Muscle layer of duodenum (tissue), 2 donors: ENCODE measurements around the gene CTBP1.
A peak's percentile ranks its signal among the peaks of the same experiment; 100 is the strongest.
"Not testable (repeated sequence)": the region's sequence is repeated elsewhere in the genome, so short reads cannot be mapped to it uniquely, and the experiment has no call there.

Experiments
- H3K27ac ChIP-seq: one replicate; pipeline ENCODE4 v1.7.0; 2013; ENCODE audit warnings: mild to moderate bottlenecking, low read length
- H3K27me3 ChIP-seq: one replicate; pipeline ENCODE4 v1.7.0; 2013; ENCODE audit warnings: low read depth, mild to moderate bottlenecking, control low read depth, low read length
- H3K36me3 ChIP-seq, 2 donors: one replicate each; pipeline ENCODE4 v1.7.0; 2013; ENCODE audit warnings: low read length in 2 of 2, control low read depth in 1 of 2, mild to moderate bottlenecking in 1 of 2; ENCODE audit not compliant: insufficient read depth in 2 of 2, control insufficient read depth in 1 of 2
- H3K4me1 ChIP-seq, 2 donors: one replicate each; pipeline ENCODE4 v1.7.0; 2013; ENCODE audit warnings: low read length in 2 of 2, mild to moderate bottlenecking in 2 of 2, control low read depth in 1 of 2, moderate library complexity in 1 of 2; ENCODE audit not compliant: insufficient read depth in 2 of 2, control insufficient read depth in 1 of 2
- H3K4me3 ChIP-seq, 2 donors: one replicate each; pipeline ENCODE4 v1.7.0; 2013; ENCODE audit warnings: low read length in 2 of 2, low read depth in 1 of 2, mild to moderate bottlenecking in 1 of 2
- H3K9me3 ChIP-seq, 2 donors: one replicate each; pipeline ENCODE4 v1.7.0; 2013; ENCODE audit warnings: low read length in 2 of 2, control low read depth in 1 of 2, mild to moderate bottlenecking in 1 of 2; ENCODE audit not compliant: control insufficient read depth in 1 of 2
- donor health status: healthy.

CTBP1 gene

GRCh38 chr4:1292703-1293011, 43.7 kb upstream of the CTBP1 start:
- H3K27me3 ChIP-seq, H3K4me3 ChIP-seq, H3K27ac ChIP-seq, H3K9me3 ChIP-seq: not testable (repeated sequence)
- Histone ChIP-seq H3K4me1 (peaks cover 3 to 51% of the 10 kb centered on the region in 2 donors), H3K36me3 (peaks cover 3 to 13% of the 10 kb centered on the region in 2 donors)

GRCh38 chr4:1291996-1292702, 43.2 kb upstream of the CTBP1 start:
- H3K27ac ChIP-seq = no peak overlapping the region
- no peak overlapping the region for H3K4me3 ChIP-seq
- no peaks in the 10 kb centered on the region for H3K27me3 ChIP-seq
- H3K9me3 ChIP-seq = no peaks in the 10 kb centered on the region
- H3K36me3 ChIP-seq = peaks cover 0 to 8% of the 10 kb centered on the region in 2 donors
- H3K4me1 ChIP-seq = peaks cover 3 to 51% of the 10 kb centered on the region in 2 donors

GRCh38 chr4:1291091-1291490, 42.2 kb upstream of the CTBP1 start:
- Histone ChIP-seq H3K27ac (peak overlapping the region; percentile 82), H3K4me1 (peaks cover 3 to 51% of the 10 kb centered on the region in 2 donors), H3K9me3 (no peaks in the 10 kb centered on the region), H3K36me3 (no peaks in the 10 kb centered on the region), H3K27me3 (no peaks in the 10 kb centered on the region), H3K4me3 (peak overlapping the region; percentile 73 to 80)

- H3K4me1 ChIP-seq = peaks cover 3 to 50% of the 10 kb centered on the region in 2 donors
Observed at GRCh38 chr4:1290165-1290977, 41.4 kb upstream of the CTBP1 start.

GRCh38 chr4:1289207-1290164, 40.6 kb upstream of the CTBP1 start, which contains the start of gene MAEA:
MAEA (plus strand) TSS chr4:1289891; CDS start chr4:1289914, 23 bp downstream.
- H3K27ac ChIP-seq = peak within 1 kb of the TSS; percentile 82
- H3K36me3 ChIP-seq = no peaks in the 10 kb centered on the region
- H3K9me3 ChIP-seq = no peaks in the 10 kb centered on the region
- H3K4me1 ChIP-seq = peaks cover 3 to 42% of the 10 kb centered on the region in 2 donors
- no peaks in the 10 kb centered on the region for H3K27me3 ChIP-seq
- H3K4me3 ChIP-seq = peak within 1 kb of the TSS; percentile 73 to 80

More at GRCh38 chr4:1290165-1290977, 41.4 kb upstream of the CTBP1 start:
- Histone ChIP-seq H3K9me3 (no peaks in the 10 kb centered on the region), H3K27me3 (no peaks in the 10 kb centered on the region), H3K4me3 (peak overlapping the region; percentile 73 to 80), H3K36me3 (no peaks in the 10 kb centered on the region), H3K27ac (peak overlapping the region; percentile 82)

GRCh38 chr4:1288786-1289185, 39.9 kb upstream of the CTBP1 start:
- Histone ChIP-seq H3K27ac (peak overlapping the region; percentile 51), H3K4me1 (peaks cover 3 to 35% of the 10 kb centered on the region in 2 donors), H3K27me3 (no peaks in the 10 kb centered on the region), H3K4me3 (peak overlapping the region; percentile 73 to 80), H3K9me3 (no peaks in the 10 kb centered on the region), H3K36me3 (no peaks in the 10 kb centered on the region)

- Histone ChIP-seq H3K4me3 (no peak overlapping the region), H3K4me1 (peaks cover 3 to 11% of the 10 kb centered on the region in 2 donors), H3K36me3 (no peaks in the 10 kb centered on the region), H3K27me3 (no peaks in the 10 kb centered on the region), H3K27ac (no peak overlapping the region), H3K9me3 (no peaks in the 10 kb centered on the region)
Observed at GRCh38 chr4:1285790-1286553, 37.0 kb upstream of the CTBP1 start.

- Histone ChIP-seq H3K36me3 (no peaks in the 10 kb centered on the region), H3K4me3 (no peak overlapping the region), H3K4me1 (peaks cover 3 to 4% of the 10 kb centered on the region in 2 donors), H3K27me3 (no peaks in the 10 kb centered on the region), H3K9me3 (no peaks in the 10 kb centered on the region), H3K27ac (no peak overlapping the region)
Observed at GRCh38 chr4:1285151-1285789, 36.3 kb upstream of the CTBP1 start.

- Histone ChIP-seq H3K36me3 (no peaks in the 10 kb centered on the region), H3K27ac (no peak overlapping the region), H3K9me3 (no peaks in the 10 kb centered on the region), H3K4me3 (no peak overlapping the region), H3K4me1 (no peaks in the 10 kb centered on the region), H3K27me3 (no peaks in the 10 kb centered on the region)
Observed at GRCh38 chr4:1283711-1284110, 34.8 kb upstream of the CTBP1 start.

- no peaks in the 10 kb centered on the region for H3K36me3 ChIP-seq
- H3K27ac ChIP-seq = no peak overlapping the region
- no peaks in the 10 kb centered on the region for H3K9me3 ChIP-seq
- H3K27me3 ChIP-seq = no peaks in the 10 kb centered on the region
- no peak overlapping the region for H3K4me3 ChIP-seq
- no peaks in the 10 kb centered on the region for H3K4me1 ChIP-seq
Observed at GRCh38 chr4:1279253-1279652, 30.3 kb upstream of the CTBP1 start.
